Measurements from ENCODE around the gene GADD45GIP1. TPM values are rescaled to one million over a fixed set of nuclear protein-coding genes. Genes with fewer than 3 reads are reported as not detected.
"Not testable (repeated sequence)": the region's sequence is repeated elsewhere in the genome, so short reads cannot be mapped to it uniquely, and the experiment has no call there.

The GADD45GIP1 gene
- total RNA-seq, 1 experiment from 2014 or later = 47.5 TPM

- Mint-ChIP-seq H3K4me3 (ENCODE audit: unreplicated experiment) (no peak overlapping the region), H3K4me1 (ENCODE audit: insufficient read depth, unreplicated experiment) (peaks cover 6% of the 10 kb centered on the region), H3K36me3 (ENCODE audit: insufficient read depth, unreplicated experiment) (peaks cover 93% of the 10 kb centered on the region), H3K27me3 (ENCODE audit: insufficient read depth, unreplicated experiment) (no peaks in the 10 kb centered on the region), H3K9me3 (ENCODE audit: unreplicated experiment) (no peaks in the 10 kb centered on the region), H3K27ac (ENCODE audit: low read depth, unreplicated experiment) (no peak overlapping the region)
- ChIA-PET CTCF (interaction anchor here (1.0 kb wide), 1 partner anchor 9 kb away, joined by 4 read pairs; no protein-coding TSS in a partner anchor), POLR2A (no interaction called here)
- no peak for DNase-seq (ENCODE audit: unreplicated experiment)
- TF ChIP-seq, protein P1, sequence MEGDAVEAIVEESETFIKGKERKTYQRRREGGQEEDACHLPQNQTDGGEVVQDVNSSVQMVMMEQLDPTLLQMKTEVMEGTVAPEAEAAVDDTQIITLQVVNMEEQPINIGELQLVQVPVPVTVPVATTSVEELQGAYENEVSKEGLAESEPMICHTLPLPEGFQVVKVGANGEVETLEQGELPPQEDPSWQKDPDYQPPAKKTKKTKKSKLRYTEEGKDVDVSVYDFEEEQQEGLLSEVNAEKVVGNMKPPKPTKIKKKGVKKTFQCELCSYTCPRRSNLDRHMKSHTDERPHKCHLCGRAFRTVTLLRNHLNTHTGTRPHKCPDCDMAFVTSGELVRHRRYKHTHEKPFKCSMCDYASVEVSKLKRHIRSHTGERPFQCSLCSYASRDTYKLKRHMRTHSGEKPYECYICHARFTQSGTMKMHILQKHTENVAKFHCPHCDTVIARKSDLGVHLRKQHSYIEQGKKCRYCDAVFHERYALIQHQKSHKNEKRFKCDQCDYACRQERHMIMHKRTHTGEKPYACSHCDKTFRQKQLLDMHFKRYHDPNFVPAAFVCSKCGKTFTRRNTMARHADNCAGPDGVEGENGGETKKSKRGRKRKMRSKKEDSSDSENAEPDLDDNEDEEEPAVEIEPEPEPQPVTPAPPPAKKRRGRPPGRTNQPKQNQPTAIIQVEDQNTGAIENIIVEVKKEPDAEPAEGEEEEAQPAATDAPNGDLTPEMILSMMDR (IDR thresholded peaks at IDR 0.05; ENCODE audit: unreplicated experiment) = no peak
- BruUV-seq (replicated peaks) = no TSS peak
- intact Hi-C loops (cut with micrococcal nuclease) = no loop called here
Measured at GRCh38 chr19:12922959-12923358, 34.1 kb downstream of the GADD45GIP1 start.

DNA sequence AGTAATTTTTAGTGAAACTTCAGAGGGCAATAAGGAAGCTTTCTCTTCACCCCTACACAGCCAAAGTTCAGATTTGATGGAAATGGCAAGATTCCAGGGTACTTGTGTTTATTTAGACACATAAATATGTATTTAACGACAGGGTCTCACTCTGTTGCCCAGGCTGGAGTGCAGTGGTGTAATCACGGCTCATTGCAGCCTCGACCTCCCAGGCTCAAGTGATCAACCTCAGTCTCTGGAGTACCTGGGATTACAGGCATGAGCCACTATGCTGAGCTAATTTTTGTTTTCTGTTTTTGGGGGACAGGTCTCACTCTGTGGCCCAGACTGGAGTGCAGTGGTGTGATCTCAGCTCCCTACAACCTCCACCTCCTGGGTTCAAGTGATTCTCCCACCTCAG lies 36.0 kb downstream of the GADD45GIP1 start:
- no TSS peak for BruUV-seq (replicated peaks)
- POLR2A ChIA-PET = interaction anchor here (0.7 to 3.3 kb wide), 2 partner anchors 12 to 21 kb away, joined by 3 to 18 read pairs; partner anchors contain the start of gene FARSA
- no peak overlapping the region for H3K4me3 Mint-ChIP-seq (ENCODE audit: unreplicated experiment)
- H3K9me3 Mint-ChIP-seq (ENCODE audit: unreplicated experiment) = no peaks in the 10 kb centered on the region
- peaks cover 74% of the 10 kb centered on the region for H3K36me3 Mint-ChIP-seq (ENCODE audit: insufficient read depth, unreplicated experiment)
- CTCF ChIA-PET = no interaction called here
- H3K27ac Mint-ChIP-seq (ENCODE audit: low read depth, unreplicated experiment) = no peak overlapping the region
- H3K4me1 Mint-ChIP-seq (ENCODE audit: insufficient read depth, unreplicated experiment) = peaks cover 6% of the 10 kb centered on the region
- H3K27me3 Mint-ChIP-seq (ENCODE audit: insufficient read depth, unreplicated experiment) = no peaks in the 10 kb centered on the region
- intact Hi-C loops (cut with micrococcal nuclease) = no loop called here
- TF ChIP-seq, protein P1 (IDR thresholded peaks at IDR 0.05; ENCODE audit: unreplicated experiment) = no peak
- DNase-seq (ENCODE audit: unreplicated experiment) = no peak

DNA sequence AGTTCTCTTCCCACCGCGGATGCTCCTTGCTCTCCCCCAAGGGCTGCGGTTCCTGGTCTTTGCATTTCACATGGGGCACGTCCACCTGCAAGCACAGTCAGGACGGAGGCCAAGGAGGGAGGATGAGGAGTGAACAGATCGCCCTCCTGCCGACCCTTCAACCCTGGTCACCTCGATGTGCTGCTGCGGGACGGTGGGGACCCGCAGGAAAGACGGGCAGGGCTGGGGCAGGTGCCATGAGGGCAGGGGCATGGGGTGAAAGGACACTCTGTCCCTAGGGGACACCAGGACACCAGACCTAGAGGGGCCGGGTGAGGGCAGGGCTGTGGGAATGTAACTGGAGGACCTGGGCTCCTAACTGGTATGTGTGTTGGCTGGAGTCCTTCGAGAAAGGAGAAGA lies 38.8 kb downstream of the GADD45GIP1 start:
- Mint-ChIP-seq H3K4me1 (ENCODE audit: insufficient read depth, unreplicated experiment) (peaks cover 6% of the 10 kb centered on the region), H3K27me3 (ENCODE audit: insufficient read depth, unreplicated experiment) (no peaks in the 10 kb centered on the region), H3K36me3 (ENCODE audit: insufficient read depth, unreplicated experiment) (peaks cover 46% of the 10 kb centered on the region), H3K9me3 (ENCODE audit: unreplicated experiment) (no peaks in the 10 kb centered on the region), H3K27ac (ENCODE audit: low read depth, unreplicated experiment) (no peak overlapping the region), H3K4me3 (ENCODE audit: unreplicated experiment) (no peak overlapping the region)
- DNase-seq (ENCODE audit: unreplicated experiment) = no peak
- intact Hi-C loops (cut with micrococcal nuclease) = no loop called here
- BruUV-seq (replicated peaks) = no TSS peak
- CTCF ChIA-PET = interaction anchor here (0.7 kb wide), 2 partner anchors 21 to 109 kb away, joined by 3 to 4 read pairs; no protein-coding TSS in a partner anchor
- POLR2A ChIA-PET = interaction anchor here (0.7 kb wide), 1 partner anchor 35 kb away, joined by 5 read pairs; no protein-coding TSS in a partner anchor
- TF ChIP-seq, protein P1 (IDR thresholded peaks at IDR 0.05; ENCODE audit: unreplicated experiment) = no peak

- H3K9me3 Mint-ChIP-seq (ENCODE audit: unreplicated experiment); BruUV-seq (replicated peaks); H3K27ac Mint-ChIP-seq (ENCODE audit: low read depth, unreplicated experiment); DNase-seq (ENCODE audit: unreplicated experiment); H3K4me3 Mint-ChIP-seq (ENCODE audit: unreplicated experiment); H3K27me3 Mint-ChIP-seq (ENCODE audit: insufficient read depth, unreplicated experiment); intact Hi-C loops (cut with micrococcal nuclease); H3K4me1 Mint-ChIP-seq (ENCODE audit: insufficient read depth, unreplicated experiment): not testable (repeated sequence)
- H3K36me3 Mint-ChIP-seq (ENCODE audit: insufficient read depth, unreplicated experiment) = peaks cover 25% of the 10 kb centered on the region
- ChIA-PET POLR2A (interaction anchor here (0.6 to 1.4 kb wide), 2 partner anchors 17 to 36 kb away, joined by 3 read pairs; no protein-coding TSS in a partner anchor), CTCF (interaction anchor here (0.7 to 0.8 kb wide), 3 partner anchors 18 to 792 kb away, joined by 3 to 5 read pairs (median 4); no protein-coding TSS in a partner anchor)
Measured at GRCh38 chr19:12915860-12916259, 41.2 kb downstream of the GADD45GIP1 start.
